Lower leg skin (tissue), 4 donors: Measurements from ENCODE around the gene NCKAP5. TPM values are rescaled to one million over a fixed set of nuclear protein-coding genes. Genes with fewer than 3 reads are reported as not detected.

ENCODE experiments used
- DNase-seq, 2 donors: peaks; one replicate each; pipeline ENCODE4 v3.0.0-alpha.2; 2019; ENCODE audit warnings: low spot score in 2 of 2
- H3K4me3 ChIP-seq: fragments of 200-600 bp; sonication (generic); 2 replicates; pipeline ENCODE4 v1.5.1; 2017; ENCODE audit warnings: mild to moderate bottlenecking, low read depth; ENCODE audit not compliant: poor library complexity, severe bottlenecking
- POLR2A ChIP-seq, 2 donors: fragments of 450-650 bp; IDR thresholded peaks; one replicate each; pipeline ENCODE4 v1.6.1; 2016 to 2017; ENCODE audit warnings: antibody characterized with exemption in 2 of 2, mild to moderate bottlenecking in 1 of 2, moderate library complexity in 1 of 2
- WGBS, 2 donors: methylation state at CpG; one replicate each; pipeline ENCODE4 v1.1.5; 2018; 5-methylcytosine and 5-hydroxymethylcytosine counted together
- intact Hi-C: fragments of 100-400 bp; cut with DNase I; formaldehyde crosslinking; loops from one replicate; pipeline ENCODE4 v1.15.0; 2023; ENCODE audit warnings: low total_unique reads
- total RNA-seq, 4 donors: library from RNA; depleted of rRNA; stranded (reverse); fragments of >200 nt; gene quantifications; one replicate each; pipeline ENCODE4 v1.1.0, GENCODE V29; 2016
- TF ChIP-seq, protein P1 (sequence below), 3 donors: fragments of 450-650 bp; IDR thresholded peaks; one replicate each; pipeline ENCODE4 v1.5.1; 2016; ENCODE audit warnings: antibody characterized with exemption in 3 of 3, mild to moderate bottlenecking in 3 of 3, moderate library complexity in 2 of 3

The NCKAP5 gene
- total RNA-seq, 4 donors from 2014 or later: 2.0 to 5.1 (median 3.6) TPM

DNA sequence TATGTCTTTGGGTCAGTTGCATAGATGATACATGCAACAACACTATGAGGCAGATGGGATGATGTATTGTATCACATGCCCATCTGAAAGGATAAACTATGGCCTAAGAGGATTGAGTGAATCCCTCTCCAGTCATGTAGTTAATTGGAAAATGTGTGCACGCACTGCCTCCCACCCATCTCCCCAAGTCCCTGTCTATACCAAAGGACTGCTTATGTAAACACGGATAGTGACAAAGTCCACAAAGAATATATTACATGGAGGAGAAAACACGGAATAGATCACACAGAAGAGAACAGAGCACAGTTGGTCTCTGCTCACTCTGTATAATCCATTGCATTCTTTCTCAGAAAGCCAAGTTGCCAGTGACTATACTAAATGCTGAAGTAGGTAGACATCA lies 82.4 kb downstream of the NCKAP5 start:
- TF ChIP-seq, protein P1, sequence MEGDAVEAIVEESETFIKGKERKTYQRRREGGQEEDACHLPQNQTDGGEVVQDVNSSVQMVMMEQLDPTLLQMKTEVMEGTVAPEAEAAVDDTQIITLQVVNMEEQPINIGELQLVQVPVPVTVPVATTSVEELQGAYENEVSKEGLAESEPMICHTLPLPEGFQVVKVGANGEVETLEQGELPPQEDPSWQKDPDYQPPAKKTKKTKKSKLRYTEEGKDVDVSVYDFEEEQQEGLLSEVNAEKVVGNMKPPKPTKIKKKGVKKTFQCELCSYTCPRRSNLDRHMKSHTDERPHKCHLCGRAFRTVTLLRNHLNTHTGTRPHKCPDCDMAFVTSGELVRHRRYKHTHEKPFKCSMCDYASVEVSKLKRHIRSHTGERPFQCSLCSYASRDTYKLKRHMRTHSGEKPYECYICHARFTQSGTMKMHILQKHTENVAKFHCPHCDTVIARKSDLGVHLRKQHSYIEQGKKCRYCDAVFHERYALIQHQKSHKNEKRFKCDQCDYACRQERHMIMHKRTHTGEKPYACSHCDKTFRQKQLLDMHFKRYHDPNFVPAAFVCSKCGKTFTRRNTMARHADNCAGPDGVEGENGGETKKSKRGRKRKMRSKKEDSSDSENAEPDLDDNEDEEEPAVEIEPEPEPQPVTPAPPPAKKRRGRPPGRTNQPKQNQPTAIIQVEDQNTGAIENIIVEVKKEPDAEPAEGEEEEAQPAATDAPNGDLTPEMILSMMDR (IDR thresholded peaks at IDR 0.05): no peak
- no peak for TF ChIP-seq POLR2A (IDR thresholded peaks at IDR 0.05)
- no peak overlapping the region for H3K4me3 ChIP-seq
- no peak for DNase-seq
- WGBS, 2 donors: 67 to 80% methylated on average over 3 of the region's 3 CpGs
- intact Hi-C loops: no loop called here

DNA sequence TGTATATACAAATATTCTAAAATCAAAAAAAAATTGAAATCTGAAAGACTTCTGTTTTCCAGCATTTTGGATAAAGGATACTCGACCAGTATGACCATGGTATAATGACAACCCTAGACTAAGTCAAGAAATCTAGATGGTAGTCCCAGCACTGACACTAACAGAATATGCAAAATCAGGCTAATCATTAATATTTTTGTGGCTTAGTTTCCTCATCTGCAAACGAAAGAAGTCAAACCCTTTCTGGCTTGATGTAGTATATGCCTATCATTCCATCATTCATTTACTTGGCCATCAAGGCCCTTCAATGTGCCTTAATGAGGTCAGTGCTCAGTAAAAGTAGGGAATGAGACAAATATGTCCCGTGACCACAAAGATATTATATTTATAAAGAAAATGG lies 83.5 kb downstream of the NCKAP5 start:
- 90 to 94% methylated on average over 3 of the region's 3 CpGs for WGBS, 2 donors
- H3K4me3 ChIP-seq: no peak overlapping the region
- intact Hi-C loops: no loop called here
- no peak for DNase-seq
- TF ChIP-seq, protein P1 (IDR thresholded peaks at IDR 0.05): no peak
- no peak for TF ChIP-seq POLR2A (IDR thresholded peaks at IDR 0.05)

DNA sequence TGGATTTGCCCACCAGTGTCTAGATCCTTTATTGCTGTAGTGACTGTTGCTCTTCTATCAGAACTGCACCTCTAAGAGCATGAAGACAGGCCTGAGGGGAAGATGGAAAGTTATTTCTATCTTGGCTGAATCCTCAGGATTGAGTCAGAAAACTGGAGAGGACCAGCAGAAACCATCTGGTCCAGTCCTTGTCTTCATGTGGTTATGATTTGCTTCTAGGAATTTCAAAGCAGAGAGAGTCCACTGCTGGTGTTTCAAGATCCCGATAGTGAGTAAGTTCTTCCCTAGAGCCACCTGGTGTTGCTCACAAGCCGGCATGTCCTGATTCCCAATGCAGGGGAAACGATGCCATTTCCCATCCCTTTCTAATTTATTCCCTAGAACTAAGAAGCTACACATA lies 84.2 kb downstream of the NCKAP5 start:
- TF ChIP-seq, protein P1 (IDR thresholded peaks at IDR 0.05): no peak
- no peak for TF ChIP-seq POLR2A (IDR thresholded peaks at IDR 0.05)
- intact Hi-C loops: no loop called here
- no peak overlapping the region for H3K4me3 ChIP-seq
- no peak for DNase-seq
- WGBS, 2 donors: 56 to 62% methylated on average over 3 of the region's 3 CpGs

DNA sequence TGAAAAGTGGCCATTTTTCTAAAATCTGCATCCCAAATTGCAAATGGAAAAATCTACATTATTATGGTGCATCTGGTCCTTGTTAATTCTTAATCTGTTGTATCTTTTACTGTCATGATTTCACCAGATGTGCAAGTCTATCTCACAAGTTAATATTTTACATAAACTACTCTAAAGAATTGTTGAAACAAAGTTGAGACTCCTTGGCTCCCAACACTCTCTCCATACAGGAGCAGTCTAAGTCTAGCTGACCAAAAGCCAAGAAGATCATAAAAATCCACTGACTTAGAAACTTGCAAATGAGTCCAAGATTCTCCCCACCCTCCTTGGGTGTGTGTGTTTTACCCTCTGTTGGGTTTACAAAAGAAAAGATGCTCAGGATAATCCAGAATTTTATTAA lies 85.1 kb downstream of the NCKAP5 start:
- no peak for DNase-seq
- no peak overlapping the region for H3K4me3 ChIP-seq
- intact Hi-C loops: no loop called here
- TF ChIP-seq POLR2A (IDR thresholded peaks at IDR 0.05): no peak
- TF ChIP-seq, protein P1 (IDR thresholded peaks at IDR 0.05): no peak

DNA sequence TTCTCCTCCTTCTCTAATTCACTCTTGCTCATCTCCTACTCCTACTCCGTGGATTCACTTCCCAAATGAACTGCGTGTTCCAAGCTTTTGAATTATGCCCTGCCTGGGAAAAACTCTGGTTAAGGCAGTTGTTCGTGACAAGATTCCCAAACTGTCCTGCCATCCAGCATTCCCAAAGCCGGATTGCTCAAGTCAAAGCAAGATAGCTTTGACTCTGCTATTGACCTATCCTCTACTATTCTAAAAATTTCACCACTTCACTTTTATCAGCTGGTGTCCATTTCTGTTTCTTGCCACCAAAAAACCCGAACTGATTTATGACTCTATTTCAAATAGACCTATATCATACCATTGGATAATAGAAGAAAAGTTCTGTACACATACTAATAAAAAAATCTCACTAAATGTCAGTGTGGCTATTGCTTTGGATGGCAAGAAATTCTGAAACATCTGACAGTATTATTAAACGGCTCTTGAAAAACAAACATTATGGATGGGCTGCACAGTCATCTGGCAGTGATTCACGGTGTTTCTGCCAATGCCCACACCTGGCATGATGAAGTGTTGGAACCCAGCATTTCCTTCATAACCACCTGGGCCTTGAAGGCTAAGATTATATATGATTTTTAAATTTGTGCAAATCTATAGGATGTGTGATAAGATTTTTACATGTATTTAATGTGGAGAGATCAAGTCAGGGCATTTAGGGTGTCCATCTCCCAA lies 87.4 kb downstream of the NCKAP5 start:
- 72 to 78% methylated on average over 7 of the region's 7 CpGs for WGBS, 2 donors
- DNase-seq: no peak
- TF ChIP-seq, protein P1 (IDR thresholded peaks at IDR 0.05): no peak
- TF ChIP-seq POLR2A (IDR thresholded peaks at IDR 0.05): no peak
- H3K4me3 ChIP-seq: no peak overlapping the region
- intact Hi-C loops: no loop called here

DNA sequence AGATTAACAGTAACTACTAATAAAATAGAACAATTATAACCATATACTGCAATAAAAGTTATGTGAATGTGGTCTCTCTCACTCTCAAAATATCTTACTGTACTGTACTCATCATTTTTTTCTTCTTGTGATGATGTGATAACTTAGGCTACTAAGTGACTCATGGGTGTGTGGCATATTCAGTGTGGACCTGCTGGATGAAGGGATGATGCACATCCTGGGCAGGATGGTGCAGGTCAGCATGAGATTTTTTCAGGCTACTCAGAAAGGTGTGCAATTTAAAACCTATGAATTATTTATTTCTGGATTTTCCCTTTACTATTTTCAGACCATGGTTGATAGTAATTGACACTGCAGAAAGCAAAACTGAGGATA lies 90.7 kb downstream of the NCKAP5 start:
- DNase-seq: no peak
- H3K4me3 ChIP-seq: no peak overlapping the region
- TF ChIP-seq, protein P1 (IDR thresholded peaks at IDR 0.05): no peak
- no peak for TF ChIP-seq POLR2A (IDR thresholded peaks at IDR 0.05)
- intact Hi-C loops: no loop called here
